Panc1 (cell line): Measurements from ENCODE around the gene THAP4. TPM values are rescaled to one million over a fixed set of nuclear protein-coding genes. Genes with fewer than 3 reads are reported as not detected.
"Not testable (repeated sequence)": the region's sequence is repeated elsewhere in the genome, so short reads cannot be mapped to it uniquely, and the experiment has no call there.

Experiments used
- ATAC-seq: fragments of 200-7000 bp; cut with Tn5 transposase; 2 replicates; pipeline ENCODE4 v1.9.1; 2020; ENCODE audit warnings: mild to moderate bottlenecking, moderate library complexity
- BruUV-seq: library from RNA; stranded (reverse); fragments of 400-500 nt; replicated peaks from 2 replicates; lab custom pipeline; 2021; lab: Mats Ljungman, UMichigan
- CTCF ChIA-PET: fragments of 300-600 bp; sonication (Branson Sonifier 250); formaldehyde crosslinking; loops from one replicate; lab custom pipeline; 2022; ENCODE audit warnings: antibody characterized with exemption; lab: Charles Lee
- POLR2A ChIA-PET: fragments of 300-600 bp; sonication (Branson Sonifier 250); formaldehyde crosslinking; loops from one replicate; lab custom pipeline; 2022; ENCODE audit warnings: antibody characterized with exemption; lab: Charles Lee
- DNase-seq: peaks from one replicate; pipeline ENCODE4 v3.0.0-alpha.2; 2010; ENCODE audit warnings: low read depth, low spot score
- H3K27ac ChIP-seq: 2 replicates; pipeline ENCODE4 v1.5.1; 2011; ENCODE audit warnings: mild to moderate bottlenecking, low read length, inconsistent platforms
- H3K27me3 ChIP-seq: fragments of 200-500 bp; sonication (Bioruptor generic); 2 replicates; pipeline ENCODE4 v1.6.0; 2014; ENCODE audit warnings: low read length, inconsistent platforms; ENCODE audit not compliant: control insufficient read depth, insufficient read depth
- H3K36me3 ChIP-seq: fragments of 200-500 bp; sonication (Bioruptor generic); 2 replicates; pipeline ENCODE4 v1.5.1; 2014; ENCODE audit warnings: inconsistent platforms, mild to moderate bottlenecking, low read length, moderate library complexity; ENCODE audit not compliant: control insufficient read depth, insufficient read depth
- H3K4me1 ChIP-seq: 2 replicates; pipeline ENCODE4 v1.5.1; 2011; ENCODE audit warnings: inconsistent platforms, mild to moderate bottlenecking, low read length, moderate library complexity; ENCODE audit not compliant: control insufficient read depth, insufficient read depth
- H3K4me3 ChIP-seq, 2 experiments: 2 replicates each; pipeline ENCODE4 v1.5.1; 2011 to 2012; ENCODE audit warnings: low read depth in 2 of 2, low read length in 2 of 2, mild to moderate bottlenecking in 2 of 2, inconsistent platforms in 1 of 2, moderate library complexity in 1 of 2
- H3K9me3 ChIP-seq: fragments of 200-500 bp; sonication (Bioruptor generic); 2 replicates; pipeline ENCODE4 v1.5.1; 2014; ENCODE audit warnings: low read depth, mild to moderate bottlenecking, inconsistent platforms, low read length, moderate library complexity; ENCODE audit not compliant: control insufficient read depth, insufficient read depth
- POLR2AphosphoS5 ChIP-seq: IDR thresholded peaks from 2 replicates; pipeline ENCODE4 v1.6.1; 2012; ENCODE audit warnings: mild to moderate bottlenecking, low read depth, low read length, moderate library complexity
- SIN3A ChIP-seq: IDR thresholded peaks from 2 replicates; pipeline ENCODE4 v1.6.1; 2012; ENCODE audit warnings: low read depth, mild to moderate bottlenecking, low read length, moderate library complexity, borderline replicate concordance; ENCODE audit not compliant: insufficient read depth
- TCF7L2 ChIP-seq: IDR thresholded peaks from 2 replicates; pipeline ENCODE4 v1.6.1; 2011; ENCODE audit warnings: mild to moderate bottlenecking, low read depth, low read length, inconsistent platforms
- in situ Hi-C: cut with HindIII; loops from 2 replicates; pipeline ENCODE4 v1.10.0; 2016; ENCODE audit warnings: low sequenced_read_pairs, low pct_unique_long_range_greater_than_20kb
- intact Hi-C: fragments of 100-400 bp; cut with micrococcal nuclease; formaldehyde crosslinking; loops from one replicate; pipeline ENCODE4 v1.10.0; 2022; ENCODE audit not compliant: unreplicated experiment
- total RNA-seq: library from RNA; stranded (reverse); gene quantifications from one replicate; pipeline ENCODE4 v1.2.1, GENCODE V29; 2021; ENCODE audit not compliant: unreplicated experiment
- TF ChIP-seq, protein P1 (sequence below): fragments of 450-650 bp; IDR thresholded peaks from 2 replicates; pipeline ENCODE4 v1.5.1; 2017; ENCODE audit warnings: mild to moderate bottlenecking
- TF ChIP-seq, protein P2 (sequence below), 2 experiments: IDR thresholded peaks; 2 replicates each; pipeline ENCODE4 v1.6.1; 2011 to 2012; ENCODE audit warnings: low read depth in 2 of 2, control low read depth in 1 of 2, low read length in 1 of 2, mild to moderate bottlenecking in 1 of 2, moderate library complexity in 1 of 2; ENCODE audit not compliant: insufficient read depth in 1 of 2

The THAP4 gene
- total RNA-seq, 1 experiment from 2014 or later, result 77.9 TPM

DNA sequence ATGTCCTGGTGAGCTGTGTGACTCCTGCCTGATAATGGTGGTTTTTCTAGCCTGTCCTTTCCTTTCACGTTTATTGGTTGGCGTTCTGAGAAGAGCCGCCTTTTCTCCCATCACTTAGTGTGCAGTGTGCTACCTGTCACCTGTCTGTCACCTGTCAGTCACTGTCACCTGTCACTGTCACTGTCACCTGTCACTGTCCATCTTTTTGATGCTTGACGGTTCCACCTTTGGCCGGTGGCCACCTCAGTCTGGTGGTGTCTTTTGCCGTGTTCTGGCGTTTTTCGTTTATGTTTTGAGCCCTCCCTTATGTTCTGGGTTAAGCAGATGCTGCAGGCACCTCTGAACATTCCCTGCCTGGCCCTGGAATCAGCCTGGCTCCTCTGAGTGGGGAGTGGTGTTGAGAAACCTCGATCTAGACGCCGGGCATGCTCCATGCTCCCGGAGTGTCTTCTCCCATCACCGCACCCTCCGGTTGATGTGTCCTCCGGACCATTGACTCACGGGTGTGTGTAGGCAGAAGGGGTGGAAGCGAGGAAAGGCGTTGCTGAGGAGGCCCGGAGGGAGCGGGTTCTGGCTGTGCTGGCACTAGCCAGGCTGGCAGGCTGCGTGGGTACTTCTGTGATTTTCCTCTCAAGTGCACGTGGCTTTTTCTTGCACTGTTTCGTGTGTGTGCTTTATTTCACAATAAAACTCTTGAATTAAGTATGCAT is 28.9 kb upstream of the THAP4 start:
- in situ Hi-C loops, result no loop called here
- peak; percentile 38 for ATAC-seq
- no peak overlapping the region for H3K27ac ChIP-seq

DNA sequence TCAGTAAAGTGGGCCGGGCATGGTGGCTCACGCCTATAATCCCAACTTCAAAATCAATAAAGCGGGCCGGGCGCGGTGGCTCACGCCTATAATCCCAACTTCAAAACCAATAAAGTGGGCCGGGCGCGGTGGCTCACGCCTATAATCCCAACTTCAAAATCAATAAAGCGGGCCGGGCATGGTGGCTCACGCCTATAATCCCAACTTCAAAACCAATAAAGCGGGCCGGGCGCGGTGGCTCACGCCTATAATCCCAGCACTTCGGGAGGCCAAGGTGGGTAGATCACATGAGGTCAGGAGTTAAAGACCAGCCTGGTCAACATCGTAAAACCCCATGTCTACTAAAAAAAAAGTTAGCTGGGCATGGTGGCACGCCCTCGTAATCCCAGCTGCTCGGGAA is 25.8 kb upstream of the THAP4 start:
- in situ Hi-C loops, H3K27ac ChIP-seq, H3K36me3 ChIP-seq, intact Hi-C loops, BruUV-seq, DNase-seq, H3K9me3 ChIP-seq, H3K4me3 ChIP-seq, ATAC-seq, H3K4me1 ChIP-seq, H3K27me3 ChIP-seq, POLR2A ChIA-PET: not testable (repeated sequence)
- CTCF ChIA-PET, result interaction anchor here (0.5 kb wide), 1 partner anchor 73 kb away, joined by 4 read pairs; no protein-coding TSS in a partner anchor

More for the DNA sequence above, 28.9 kb upstream of the THAP4 start:
- Histone ChIP-seq H3K4me3 (no peak overlapping the region), H3K9me3 (no peaks in the 10 kb centered on the region), H3K27me3 (no peaks in the 10 kb centered on the region), H3K36me3 (no peaks in the 10 kb centered on the region), H3K4me1 (no peaks in the 10 kb centered on the region)
- POLR2A ChIA-PET, result no interaction called here
- DNase-seq, result no peak
- intact Hi-C loops, result no loop called here
- BruUV-seq, result no TSS peak
- CTCF ChIA-PET, result no interaction called here
- TF ChIP-seq SIN3A, result no peak
- TF ChIP-seq, protein P1, sequence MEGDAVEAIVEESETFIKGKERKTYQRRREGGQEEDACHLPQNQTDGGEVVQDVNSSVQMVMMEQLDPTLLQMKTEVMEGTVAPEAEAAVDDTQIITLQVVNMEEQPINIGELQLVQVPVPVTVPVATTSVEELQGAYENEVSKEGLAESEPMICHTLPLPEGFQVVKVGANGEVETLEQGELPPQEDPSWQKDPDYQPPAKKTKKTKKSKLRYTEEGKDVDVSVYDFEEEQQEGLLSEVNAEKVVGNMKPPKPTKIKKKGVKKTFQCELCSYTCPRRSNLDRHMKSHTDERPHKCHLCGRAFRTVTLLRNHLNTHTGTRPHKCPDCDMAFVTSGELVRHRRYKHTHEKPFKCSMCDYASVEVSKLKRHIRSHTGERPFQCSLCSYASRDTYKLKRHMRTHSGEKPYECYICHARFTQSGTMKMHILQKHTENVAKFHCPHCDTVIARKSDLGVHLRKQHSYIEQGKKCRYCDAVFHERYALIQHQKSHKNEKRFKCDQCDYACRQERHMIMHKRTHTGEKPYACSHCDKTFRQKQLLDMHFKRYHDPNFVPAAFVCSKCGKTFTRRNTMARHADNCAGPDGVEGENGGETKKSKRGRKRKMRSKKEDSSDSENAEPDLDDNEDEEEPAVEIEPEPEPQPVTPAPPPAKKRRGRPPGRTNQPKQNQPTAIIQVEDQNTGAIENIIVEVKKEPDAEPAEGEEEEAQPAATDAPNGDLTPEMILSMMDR, result no peak
- TF ChIP-seq, protein P2, sequence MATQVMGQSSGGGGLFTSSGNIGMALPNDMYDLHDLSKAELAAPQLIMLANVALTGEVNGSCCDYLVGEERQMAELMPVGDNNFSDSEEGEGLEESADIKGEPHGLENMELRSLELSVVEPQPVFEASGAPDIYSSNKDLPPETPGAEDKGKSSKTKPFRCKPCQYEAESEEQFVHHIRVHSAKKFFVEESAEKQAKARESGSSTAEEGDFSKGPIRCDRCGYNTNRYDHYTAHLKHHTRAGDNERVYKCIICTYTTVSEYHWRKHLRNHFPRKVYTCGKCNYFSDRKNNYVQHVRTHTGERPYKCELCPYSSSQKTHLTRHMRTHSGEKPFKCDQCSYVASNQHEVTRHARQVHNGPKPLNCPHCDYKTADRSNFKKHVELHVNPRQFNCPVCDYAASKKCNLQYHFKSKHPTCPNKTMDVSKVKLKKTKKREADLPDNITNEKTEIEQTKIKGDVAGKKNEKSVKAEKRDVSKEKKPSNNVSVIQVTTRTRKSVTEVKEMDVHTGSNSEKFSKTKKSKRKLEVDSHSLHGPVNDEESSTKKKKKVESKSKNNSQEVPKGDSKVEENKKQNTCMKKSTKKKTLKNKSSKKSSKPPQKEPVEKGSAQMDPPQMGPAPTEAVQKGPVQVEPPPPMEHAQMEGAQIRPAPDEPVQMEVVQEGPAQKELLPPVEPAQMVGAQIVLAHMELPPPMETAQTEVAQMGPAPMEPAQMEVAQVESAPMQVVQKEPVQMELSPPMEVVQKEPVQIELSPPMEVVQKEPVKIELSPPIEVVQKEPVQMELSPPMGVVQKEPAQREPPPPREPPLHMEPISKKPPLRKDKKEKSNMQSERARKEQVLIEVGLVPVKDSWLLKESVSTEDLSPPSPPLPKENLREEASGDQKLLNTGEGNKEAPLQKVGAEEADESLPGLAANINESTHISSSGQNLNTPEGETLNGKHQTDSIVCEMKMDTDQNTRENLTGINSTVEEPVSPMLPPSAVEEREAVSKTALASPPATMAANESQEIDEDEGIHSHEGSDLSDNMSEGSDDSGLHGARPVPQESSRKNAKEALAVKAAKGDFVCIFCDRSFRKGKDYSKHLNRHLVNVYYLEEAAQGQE (IDR thresholded peaks at IDR 0.05; ENCODE audit: insufficient read depth in 1 of 2, low read depth in 2 of 2, low read length in 1 of 2), result no peak
- TF ChIP-seq POLR2AphosphoS5, result no peak
- TF ChIP-seq TCF7L2, result no peak

DNA sequence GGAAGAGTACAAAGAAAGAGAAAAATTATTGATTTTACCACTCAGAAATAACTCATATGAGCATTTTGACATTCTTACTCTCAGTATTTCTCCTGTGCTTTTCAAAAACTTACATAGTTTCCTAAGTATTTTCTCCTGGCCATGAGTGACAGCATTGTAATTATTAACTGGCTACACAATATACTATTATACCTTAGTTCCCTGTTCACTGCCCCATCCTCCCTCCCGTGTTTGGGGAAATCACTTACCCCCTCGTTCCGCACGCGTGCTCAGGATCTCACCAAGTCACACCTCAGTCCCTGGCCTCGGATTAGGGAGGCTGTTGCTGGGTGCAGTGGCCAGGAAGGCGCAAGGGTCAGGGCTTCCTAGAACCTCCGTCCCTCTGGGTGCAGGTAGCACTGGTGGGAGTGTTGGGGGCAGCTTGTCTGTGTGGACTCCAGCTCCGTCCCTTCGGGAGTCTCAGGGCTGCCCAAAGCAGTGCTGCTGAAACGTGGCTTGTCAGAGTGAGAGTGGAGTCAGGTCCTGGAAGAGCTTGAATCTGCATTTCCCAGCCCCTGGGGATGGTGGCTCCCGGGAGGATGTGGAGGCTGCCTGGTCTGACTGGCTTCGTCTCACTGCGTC is 23.7 kb upstream of the THAP4 start:
- ChIA-PET POLR2A (interaction anchor here (0.6 kb wide), 1 partner anchor 24 kb away, joined by 3 read pairs; the partner anchor contains the start of gene THAP4), CTCF (no interaction called here)
- ATAC-seq, result no peak
- in situ Hi-C loops, result no loop called here
- Histone ChIP-seq H3K4me1 (no peaks in the 10 kb centered on the region), H3K36me3 (peaks cover 3% of the 10 kb centered on the region), H3K4me3 (no peak overlapping the region), H3K9me3 (no peaks in the 10 kb centered on the region), H3K27ac (no peak overlapping the region), H3K27me3 (no peaks in the 10 kb centered on the region)
- intact Hi-C loops, result no loop called here
- TF ChIP-seq TCF7L2, result no peak
- TF ChIP-seq SIN3A, result no peak
- TF ChIP-seq, protein P2 (IDR thresholded peaks at IDR 0.05; ENCODE audit: insufficient read depth in 1 of 2, low read depth in 2 of 2, low read length in 1 of 2), result no peak
- TF ChIP-seq, protein P1, result no peak
- no peak for TF ChIP-seq POLR2AphosphoS5
- BruUV-seq, result no TSS peak
- DNase-seq, result no peak
